GM13976 (cell line): ENCODE results near the gene CD151.
A peak's percentile ranks its signal among the peaks of the same experiment; 100 is the strongest.

Experiments used
- DNase-seq: peaks from one replicate; pipeline ENCODE4 v3.0.0; 2012; ENCODE audit warnings: low spot score
- CTCF ChIP-seq: IDR thresholded peaks from 2 replicates; pipeline ENCODE4 v1.5.1; 2012; ENCODE audit warnings: borderline replicate concordance, mild to moderate bottlenecking; ENCODE audit not compliant: insufficient read depth; ENCODE audit errors: extremely low read depth, missing control alignments, control extremely low read depth
- in situ Hi-C: fragments of 300-500 bp; cut with MboI; formaldehyde crosslinking; loops from one replicate; pipeline ENCODE4 v1.12.0; 2022; ENCODE audit warnings: low sequenced_read_pairs, mixed read lengths, inconsistent platforms; ENCODE audit not compliant: unreplicated experiment

The CD151 gene

GRCh38 chr11:829847-830294, 2.9 kb upstream of the CD151 start:
- in situ Hi-C loops = no loop called here
- no peak for DNase-seq
- TF ChIP-seq CTCF = no peak

- no peak for TF ChIP-seq CTCF
- DNase-seq = peak; percentile 86
- in situ Hi-C loops = no loop called here
Observed at GRCh38 chr11:830295-831117, 2.2 kb upstream of the CD151 start.

GRCh38 chr11:831118-831864, 1.5 kb upstream of the CD151 start:
- no peak for DNase-seq
- no peak for TF ChIP-seq CTCF
- in situ Hi-C loops = no loop called here

GRCh38 chr11:831961-832528, 707 bp upstream of the CD151 start:
- in situ Hi-C loops = no loop called here
- DNase-seq = no peak
- TF ChIP-seq CTCF = no peak

GRCh38 chr11:833114-833791, 501 bp downstream of the CD151 start:
- in situ Hi-C loops = no loop called here
- peak; percentile 76 for DNase-seq
- no peak for TF ChIP-seq CTCF

- TF ChIP-seq CTCF = no peak
- in situ Hi-C loops = no loop called here
- DNase-seq = no peak
Observed at GRCh38 chr11:833849-834311, 1.1 kb downstream of the CD151 start.
